GM21390 (cell line): ENCODE data around the gene GLS.
A peak's percentile ranks its signal among the peaks of the same experiment; 100 is the strongest.
"Not testable (repeated sequence)": the region's sequence is repeated elsewhere in the genome, so short reads cannot be mapped to it uniquely, and the experiment has no call there.

Experiments used
- ATAC-seq: cut with Tn5 transposase; IDR thresholded peaks from one replicate; pipeline ENCODE4 v1.9.1; 2021; ENCODE audit not compliant: unreplicated experiment

The GLS gene

DNA sequence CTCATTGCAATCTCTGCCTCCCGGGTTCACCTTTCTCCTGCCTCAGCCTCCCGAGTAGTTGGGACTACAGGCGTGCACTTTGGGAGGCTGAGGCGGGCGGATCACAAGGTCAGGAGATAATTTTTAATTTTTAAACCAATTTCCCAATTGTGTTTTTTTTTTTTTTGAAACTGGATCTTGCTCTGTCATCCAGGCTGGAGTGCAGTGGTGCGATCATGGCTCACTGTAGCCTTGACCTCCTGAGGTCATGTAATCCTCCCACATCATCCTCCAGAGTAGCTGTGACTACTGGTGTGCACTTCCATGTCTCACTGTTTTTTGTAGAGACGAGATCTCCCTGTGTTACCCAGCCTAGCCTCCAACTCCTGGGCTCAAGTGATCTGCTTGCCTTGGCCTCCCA is 49.3 kb downstream of the GLS start:
- no peak for ATAC-seq

DNA sequence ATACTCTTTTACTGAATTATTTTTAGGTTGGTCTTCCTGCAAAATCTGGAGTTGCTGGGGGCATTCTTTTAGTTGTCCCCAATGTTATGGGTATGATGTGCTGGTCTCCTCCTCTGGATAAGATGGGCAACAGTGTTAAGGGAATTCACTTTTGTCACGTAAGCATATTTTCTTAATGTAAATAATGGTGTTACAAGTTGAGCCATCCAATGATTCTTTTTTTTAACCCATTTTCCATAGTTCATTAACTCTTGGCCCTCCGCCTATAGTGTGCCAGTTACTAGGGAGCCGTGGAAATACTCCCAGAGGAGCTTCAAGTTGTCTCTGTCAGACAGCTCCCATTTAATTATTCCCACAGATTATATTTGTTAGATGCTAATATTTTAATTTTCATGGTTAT is 49.8 kb downstream of the GLS start:
- no peak for ATAC-seq

DNA sequence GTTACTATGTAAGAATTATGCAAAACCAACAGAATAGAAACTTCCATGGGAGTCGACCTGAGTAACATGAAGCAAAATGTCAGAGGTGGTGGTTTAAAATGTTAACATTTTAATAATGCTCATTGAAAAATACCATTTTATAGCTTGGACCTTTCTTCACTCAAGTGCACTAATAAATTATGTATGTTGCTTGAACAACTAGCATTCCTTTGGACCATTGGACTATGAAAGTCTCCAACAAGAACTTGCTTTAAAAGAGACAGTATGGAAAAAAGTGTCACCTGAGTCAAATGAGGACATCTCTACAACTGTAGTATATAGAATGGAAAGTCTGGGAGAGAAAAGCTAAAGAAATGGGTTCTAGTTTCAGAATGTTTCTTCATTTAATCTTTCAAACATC is 51.9 kb downstream of the GLS start:
- ATAC-seq = no peak

DNA sequence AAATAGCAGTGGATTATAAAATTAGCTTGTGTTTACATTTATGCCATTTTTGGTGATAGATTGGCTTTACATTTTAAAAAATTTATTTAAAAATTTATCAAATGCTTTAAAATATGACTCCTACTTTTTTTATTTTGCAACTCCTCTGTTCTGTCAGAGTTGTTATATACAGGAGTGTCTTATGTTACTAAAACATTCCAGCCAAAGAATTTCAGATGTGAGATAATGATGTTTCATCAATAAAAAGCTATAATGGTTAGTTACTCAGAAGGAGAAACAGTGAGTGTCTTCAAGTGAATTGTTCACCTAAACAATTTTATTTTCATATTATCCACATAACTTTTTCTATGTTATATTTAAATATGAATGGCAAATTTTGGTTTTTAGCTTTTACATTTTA is 52.7 kb downstream of the GLS start:
- no peak for ATAC-seq

DNA sequence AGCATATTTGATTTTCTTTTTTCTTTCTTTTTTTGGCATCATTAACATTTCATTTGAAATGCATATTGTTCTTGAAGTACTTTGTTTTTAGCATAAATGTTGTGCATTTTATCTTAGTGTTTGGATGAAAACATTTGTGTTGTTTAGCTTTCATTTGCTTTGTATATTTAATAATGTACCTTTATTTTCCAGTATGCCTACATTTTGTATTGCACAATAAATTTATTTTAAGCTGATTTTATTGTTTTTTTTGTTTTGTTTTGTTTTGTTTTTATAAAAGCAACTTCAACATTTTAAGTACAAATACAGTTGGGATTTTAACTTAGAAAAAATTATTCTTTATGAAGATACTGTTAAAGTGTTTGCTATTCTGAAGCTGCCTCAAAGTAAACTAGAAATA is 54.4 kb downstream of the GLS start:
- ATAC-seq = no peak

DNA sequence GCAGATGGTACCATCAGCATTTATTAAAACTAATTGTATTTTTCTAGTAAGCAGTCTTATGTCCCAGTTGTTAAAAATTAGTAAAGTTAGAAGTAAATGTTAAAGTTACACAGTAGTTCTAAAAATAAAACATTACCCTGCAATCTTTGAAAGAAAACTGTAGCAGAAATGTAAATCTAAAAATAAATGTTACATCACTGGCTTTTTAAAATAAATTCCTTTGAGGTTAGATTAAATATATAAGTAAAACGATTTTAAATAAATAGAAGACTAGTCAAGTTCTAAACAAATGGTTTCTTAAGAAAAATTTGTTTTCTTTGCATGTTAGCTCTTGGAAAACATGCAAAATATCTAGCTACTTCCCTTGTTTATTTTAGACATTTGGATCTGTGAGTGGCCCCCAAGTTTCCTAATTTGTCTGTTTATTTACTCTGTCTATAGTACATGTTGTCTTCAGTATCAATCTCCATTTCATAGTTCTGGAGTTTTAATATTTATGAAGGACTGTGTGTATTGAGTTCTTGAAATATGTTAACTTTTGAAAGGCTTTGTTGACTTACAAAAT is 58.2 kb downstream of the GLS start:
- ATAC-seq = no peak

DNA sequence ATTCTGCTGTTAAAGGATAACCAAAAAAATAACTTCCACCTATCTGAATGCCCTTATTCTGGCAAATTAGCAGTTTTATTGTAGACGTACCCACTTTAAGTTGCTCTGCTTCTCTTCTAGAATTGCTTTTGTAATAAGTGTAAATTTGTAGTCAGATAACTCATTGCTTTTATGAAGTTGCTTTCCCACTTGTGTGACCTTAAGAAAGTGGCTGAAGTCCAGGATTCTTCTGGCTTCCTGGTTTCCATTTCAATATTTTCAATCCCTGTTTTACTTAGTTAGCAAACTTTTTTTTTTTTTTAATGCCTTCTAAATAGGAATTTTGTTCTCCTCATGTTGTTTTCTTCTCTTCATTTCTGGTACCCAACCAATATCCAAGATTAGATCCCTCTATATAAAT is 59.8 kb downstream of the GLS start:
- no peak for ATAC-seq

- no peak for ATAC-seq
Observed at GRCh38 chr2:190941571-190941970, 61.0 kb downstream of the GLS start.

DNA sequence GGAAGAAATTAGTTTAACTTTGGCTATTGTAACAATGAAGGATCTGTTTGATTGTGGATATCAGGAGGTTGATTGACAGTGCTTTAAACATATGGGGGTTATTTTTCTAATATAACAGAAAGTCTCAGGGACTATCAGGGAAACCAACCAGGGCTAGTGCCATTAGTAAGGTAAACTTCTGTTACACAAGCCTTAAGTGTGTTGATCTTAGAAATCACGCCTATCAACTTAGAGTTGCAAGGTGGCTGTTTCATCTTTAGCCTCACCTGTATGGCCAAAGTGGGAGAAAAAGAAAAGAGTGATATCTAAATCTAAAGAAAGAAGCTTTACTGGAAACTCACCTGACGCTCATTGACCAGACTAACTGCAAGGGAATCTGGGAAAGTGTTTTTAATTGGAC is 62.1 kb downstream of the GLS start:
- no peak for ATAC-seq

- ATAC-seq = no peak
Observed at GRCh38 chr2:190943706-190944105, 63.1 kb downstream of the GLS start.

DNA sequence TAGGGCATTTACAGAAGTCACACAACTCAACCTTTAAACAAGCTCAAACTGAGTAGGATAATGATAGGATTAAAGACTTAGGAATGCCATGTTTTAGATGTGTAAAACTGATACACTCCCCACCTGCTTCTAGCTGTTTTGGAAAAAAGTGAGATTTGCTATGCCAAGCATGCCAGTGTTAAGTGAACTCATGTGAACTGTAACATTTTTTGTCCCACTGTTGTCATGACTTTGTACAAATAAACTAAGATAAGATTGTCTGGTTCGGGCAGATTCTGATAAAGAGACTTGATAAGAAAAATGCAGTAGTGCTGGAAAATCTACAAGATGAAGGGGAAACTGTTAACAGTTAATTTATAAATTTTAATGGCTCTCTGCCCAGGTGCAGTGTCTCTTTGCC is 66.5 kb downstream of the GLS start:
- ATAC-seq = no peak

- ATAC-seq = peak; percentile 79
Observed at GRCh38 chr2:190947711-190948251, 67.2 kb downstream of the GLS start.

DNA sequence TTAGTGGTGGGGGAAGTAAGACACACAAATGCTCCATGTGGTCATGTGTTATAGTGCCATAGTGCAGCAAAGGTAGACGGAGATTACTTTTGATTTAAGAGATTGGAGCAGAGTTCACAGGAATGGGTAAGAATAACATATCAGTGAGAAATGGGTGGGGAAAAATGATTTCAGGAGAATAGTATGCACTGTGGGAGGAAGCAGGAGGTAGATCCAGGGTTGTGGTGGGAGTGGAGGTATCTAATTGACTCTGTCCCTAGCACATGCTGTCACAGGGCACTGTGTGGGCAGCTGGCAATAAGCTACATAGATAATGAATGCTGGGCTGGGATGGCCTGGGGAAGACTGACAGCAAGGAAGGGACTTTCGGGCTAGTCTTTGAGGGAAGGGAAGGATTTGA is 68.0 kb downstream of the GLS start:
- ATAC-seq = no peak

- ATAC-seq = no peak
Observed at GRCh38 chr2:190950566-190950991, 70.0 kb downstream of the GLS start.

- ATAC-seq = no peak
Observed at GRCh38 chr2:190953257-190953656, 72.6 kb downstream of the GLS start.

GRCh38 chr2:190959911-190960788 is 79.5 kb downstream of the GLS start:
- ATAC-seq = no peak

GRCh38 chr2:190961117-190961516 is 80.5 kb downstream of the GLS start:
- not testable (repeated sequence) for ATAC-seq

DNA sequence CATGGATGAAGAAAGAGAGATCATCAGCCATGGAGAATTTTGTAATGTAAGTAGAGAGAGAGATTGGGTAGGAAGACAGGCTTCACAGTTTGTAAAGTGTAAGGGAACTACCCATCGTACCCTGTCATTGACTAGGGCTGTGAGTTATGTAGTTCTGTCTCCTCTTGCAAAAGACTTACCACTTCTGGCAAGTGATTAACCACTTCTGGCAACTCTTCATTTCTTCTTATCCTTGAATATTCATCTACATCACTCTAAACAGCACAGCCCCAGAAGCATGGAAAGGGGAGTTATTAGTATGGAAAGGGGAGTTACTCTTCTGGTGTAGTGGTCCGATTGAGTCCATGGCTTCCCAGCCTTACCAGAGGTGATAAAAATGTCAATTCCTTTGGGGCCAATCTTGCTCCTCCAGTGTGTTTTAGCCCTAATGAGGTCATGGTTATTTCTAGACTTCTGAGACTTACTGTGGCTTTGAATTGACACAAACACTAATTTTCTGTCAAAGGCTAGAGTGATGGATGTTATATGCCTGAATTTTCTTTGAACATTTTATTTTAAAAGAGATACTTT is 81.4 kb downstream of the GLS start:
- ATAC-seq = no peak

DNA sequence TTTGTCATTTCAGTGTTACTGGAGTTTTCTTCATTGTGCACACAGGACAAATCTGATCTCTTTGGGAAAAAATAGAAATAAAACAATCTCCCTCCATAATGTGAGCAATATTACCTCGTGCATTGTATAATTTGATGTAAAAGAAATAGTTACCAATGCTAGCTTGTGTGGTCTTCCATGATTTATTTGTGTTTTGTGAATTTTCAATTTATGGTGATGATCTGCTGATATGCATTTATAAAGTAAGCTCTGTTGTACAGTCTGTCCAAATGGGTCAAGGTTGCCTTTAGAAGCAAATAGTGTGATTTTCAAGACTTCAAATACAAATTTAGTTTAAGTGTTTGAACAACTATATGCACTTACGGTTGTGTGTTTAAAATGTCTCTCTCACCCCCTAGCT is 82.5 kb downstream of the GLS start:
- ATAC-seq = no peak

DNA sequence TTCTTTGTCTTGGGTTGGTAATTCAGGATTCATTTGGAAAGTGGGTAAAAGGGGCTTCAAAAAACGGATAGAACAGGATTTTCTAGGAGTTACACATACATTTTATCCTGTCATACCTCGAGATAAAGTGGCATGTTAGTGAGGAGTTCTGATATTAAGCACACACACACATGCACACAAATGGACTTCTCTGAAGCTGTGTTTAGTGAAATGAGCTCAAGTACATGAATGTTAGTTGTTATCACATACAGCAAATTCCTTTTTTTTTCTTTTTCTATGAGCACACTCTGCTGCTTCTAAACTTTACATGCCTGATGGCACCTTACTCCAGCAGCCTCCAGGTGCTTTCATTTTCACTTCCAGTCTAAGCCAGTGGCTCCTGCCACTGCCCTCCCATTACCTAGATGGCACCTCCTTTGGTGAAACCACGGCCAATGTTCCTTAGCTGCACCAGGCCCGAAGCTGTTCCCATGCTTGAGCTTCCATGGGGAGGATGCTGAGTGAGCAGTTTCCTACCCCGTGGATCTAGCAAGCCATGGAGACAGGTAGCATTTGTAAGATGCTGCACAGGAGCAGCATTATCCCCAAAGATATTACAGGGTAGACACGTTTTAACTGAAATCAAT is 83.7 kb downstream of the GLS start:
- no peak for ATAC-seq

- no peak for ATAC-seq
Observed at GRCh38 chr2:190965580-190966222, 85.1 kb downstream of the GLS start.
